Measurements from ENCODE around the gene RBM47.

RBM47 gene

GRCh38 chr4:40622913-40623312 lies 6.8 kb downstream of the RBM47 start:
- DNase-seq: no peak

GRCh38 chr4:40621592-40622512 lies 7.8 kb downstream of the RBM47 start:
- DNase-seq: peak; percentile 99

- no peak for DNase-seq
These were observed 8.5 kb downstream of the RBM47 start for GRCh38 chr4:40621229-40621591.

- no peak for DNase-seq
These were observed 10.1 kb downstream of the RBM47 start for GRCh38 chr4:40619600-40619999.

GRCh38 chr4:40617872-40618271 lies 11.8 kb downstream of the RBM47 start:
- DNase-seq: peak; percentile 58

DNA sequence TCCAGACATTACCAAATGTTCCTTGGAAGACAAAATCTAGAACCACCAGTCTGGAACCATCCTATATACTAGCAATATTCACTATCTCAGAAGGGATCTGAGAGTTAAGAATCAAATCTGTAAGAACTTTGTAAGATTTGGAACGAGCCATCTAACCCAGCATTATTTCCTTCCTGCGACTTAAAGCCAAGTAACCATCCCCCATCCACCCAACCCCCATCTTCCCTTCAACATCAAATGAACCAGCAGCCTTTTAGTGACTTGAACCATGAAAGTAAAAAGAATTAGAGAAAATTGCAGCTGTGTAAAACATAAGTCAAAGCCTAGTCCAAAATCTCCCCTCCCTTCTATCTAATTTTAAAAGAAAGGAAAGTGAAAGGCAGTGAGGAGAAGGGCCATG lies 15.6 kb downstream of the RBM47 start:
- DNase-seq: no peak

DNA sequence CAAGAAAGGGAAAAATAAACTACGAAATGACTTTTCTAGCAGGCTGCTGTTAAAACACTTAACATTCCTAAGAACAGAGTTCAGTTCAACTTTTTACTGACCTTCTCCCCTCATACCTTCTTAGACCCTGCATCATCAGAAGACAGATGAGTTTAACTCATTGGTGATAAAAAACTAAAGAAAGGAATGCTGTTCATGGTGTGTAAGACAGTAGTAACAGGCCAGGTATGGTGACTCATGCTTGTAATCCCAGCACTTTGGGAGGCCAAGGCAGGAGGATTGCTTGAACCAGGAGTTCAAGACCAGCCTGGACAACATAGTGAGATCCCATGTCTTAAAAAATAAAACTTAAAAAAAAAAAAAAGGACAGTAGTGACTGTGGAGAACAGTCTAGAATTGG lies 16.2 kb downstream of the RBM47 start:
- DNase-seq: no peak

- no peak for DNase-seq
These were observed 16.8 kb downstream of the RBM47 start for GRCh38 chr4:40612831-40613230.

DNA sequence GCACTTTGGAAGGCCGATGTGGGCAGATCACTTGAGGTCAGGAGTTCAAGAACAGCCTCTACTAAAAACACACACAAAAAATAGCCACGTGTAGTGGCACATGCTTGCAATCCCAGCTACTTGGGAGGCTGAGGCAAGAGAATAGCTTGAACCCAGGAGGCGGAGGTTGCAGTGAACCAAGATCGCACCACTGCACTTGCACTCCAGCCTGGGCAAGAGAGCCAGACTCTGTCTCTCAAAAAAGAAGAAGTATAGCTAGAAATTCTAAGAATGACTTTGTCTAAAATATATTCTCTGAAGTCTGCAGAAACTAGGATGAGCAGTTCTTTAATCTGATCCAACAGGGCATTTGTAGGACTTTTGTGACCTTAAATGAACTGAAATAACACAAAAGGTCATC lies 17.4 kb downstream of the RBM47 start:
- DNase-seq: peak; percentile 13

GRCh38 chr4:40608628-40609027 lies 21.0 kb downstream of the RBM47 start:
- DNase-seq: no peak

GRCh38 chr4:40607221-40607620 lies 22.4 kb downstream of the RBM47 start:
- DNase-seq: peak; percentile 37

GRCh38 chr4:40606239-40606767 lies 23.4 kb downstream of the RBM47 start:
- no peak for DNase-seq

DNA sequence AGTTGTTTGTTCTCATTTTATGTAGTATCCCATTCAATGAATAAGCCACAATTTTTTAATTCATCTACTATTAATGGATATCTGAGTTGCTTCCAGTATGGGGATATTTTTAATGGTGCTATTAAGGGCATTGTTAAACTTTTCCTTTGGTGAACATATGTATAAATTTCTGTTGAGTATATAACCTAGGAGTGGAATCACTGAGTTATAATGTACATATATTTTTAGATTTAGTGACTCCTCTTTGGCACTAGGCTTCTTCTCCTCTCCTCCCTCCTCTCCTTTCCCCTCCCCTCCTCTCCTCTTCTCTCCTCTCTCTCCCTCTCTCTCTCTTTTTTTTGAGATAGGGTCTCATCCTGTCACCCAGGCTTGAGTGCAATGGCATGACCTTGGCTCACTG lies 26.4 kb downstream of the RBM47 start:
- no peak for DNase-seq

DNA sequence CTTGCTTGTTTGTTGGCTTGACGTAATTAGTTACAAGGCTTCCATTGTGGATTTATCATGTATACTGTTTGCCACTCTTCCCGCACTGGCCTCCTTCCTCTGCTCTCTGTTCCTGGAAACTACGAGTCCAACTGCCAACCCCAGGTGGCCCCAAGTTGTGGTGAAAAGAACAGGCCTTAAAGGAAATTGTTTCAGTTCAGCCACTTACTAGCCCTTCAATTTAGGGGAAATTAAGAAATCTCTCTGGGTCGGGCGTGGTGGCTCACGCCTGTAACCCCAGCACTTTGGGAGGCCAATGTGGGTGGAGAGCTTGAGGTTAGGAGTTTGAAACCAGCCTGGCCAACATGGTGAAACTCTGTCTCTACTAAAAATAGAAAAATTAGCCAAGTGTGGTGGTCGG lies 28.0 kb downstream of the RBM47 start:
- DNase-seq: peak; percentile 98

GRCh38 chr4:40600850-40601249 lies 28.8 kb downstream of the RBM47 start:
- DNase-seq: peak; percentile 97

DNA sequence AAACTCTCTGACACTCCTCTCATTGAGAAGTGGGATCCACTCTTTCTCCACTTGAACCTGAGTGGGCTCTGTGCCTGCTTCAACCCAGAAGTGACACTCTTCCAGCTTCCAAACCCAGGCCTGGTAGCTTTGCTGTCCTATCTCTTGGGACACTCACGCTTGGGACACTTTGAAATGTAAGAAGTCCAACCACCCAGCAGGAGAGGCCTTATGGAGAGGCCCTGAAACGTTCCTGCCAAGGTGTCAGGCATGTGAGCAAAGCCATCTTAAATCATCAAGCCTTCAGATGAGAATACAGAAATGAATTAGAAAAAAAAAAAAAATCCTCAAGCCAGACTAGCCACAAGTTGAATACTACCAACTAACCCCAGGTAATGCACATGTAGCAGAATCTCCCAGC lies 30.2 kb downstream of the RBM47 start:
- DNase-seq: no peak

- DNase-seq: no peak
These were observed 33.1 kb downstream of the RBM47 start for GRCh38 chr4:40596522-40596921.

GRCh38 chr4:40595981-40596380 lies 33.7 kb downstream of the RBM47 start:
- DNase-seq: no peak

GRCh38 chr4:40594261-40595178 lies 35.1 kb downstream of the RBM47 start:
- no peak for DNase-seq

DNA sequence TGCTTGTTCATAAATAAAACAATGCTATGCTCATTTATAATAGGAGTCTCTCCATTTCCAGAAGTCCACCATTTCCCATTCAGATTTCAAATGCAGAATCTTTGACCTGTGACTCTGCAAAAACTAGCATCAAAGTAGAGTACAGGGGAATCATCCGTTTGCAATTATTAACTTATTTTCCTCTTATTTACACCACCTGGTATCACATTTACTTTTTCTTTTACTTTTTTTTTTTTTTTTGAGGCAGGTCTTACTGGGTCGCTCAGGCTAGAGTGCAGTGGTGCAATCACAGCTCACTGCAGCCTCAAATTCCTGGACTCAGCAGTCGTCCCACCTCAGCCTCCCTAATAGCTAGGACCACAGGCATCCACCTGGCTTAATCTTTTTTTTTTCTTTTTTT lies 37.6 kb downstream of the RBM47 start:
- DNase-seq: no peak

DNA sequence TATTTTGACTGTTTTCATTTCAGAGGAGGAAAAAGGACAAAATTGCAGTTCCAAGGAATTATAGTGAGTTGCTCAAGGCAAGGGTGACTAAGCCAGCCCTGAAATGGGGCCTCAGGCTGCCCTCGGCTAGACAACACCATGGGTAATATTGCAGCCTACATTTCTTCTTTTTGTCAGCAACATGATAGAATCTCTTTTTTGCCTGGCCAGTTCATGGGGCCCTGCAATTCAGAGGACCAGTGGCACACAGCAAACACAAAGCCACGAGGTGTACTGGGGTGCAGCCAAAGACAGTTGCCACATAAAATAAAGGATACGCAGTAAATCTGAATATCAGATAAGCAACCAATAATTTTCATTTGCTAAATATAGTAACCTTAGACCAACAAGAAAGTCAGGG lies 41.8 kb downstream of the RBM47 start:
- peak; percentile 67 for DNase-seq

DNA sequence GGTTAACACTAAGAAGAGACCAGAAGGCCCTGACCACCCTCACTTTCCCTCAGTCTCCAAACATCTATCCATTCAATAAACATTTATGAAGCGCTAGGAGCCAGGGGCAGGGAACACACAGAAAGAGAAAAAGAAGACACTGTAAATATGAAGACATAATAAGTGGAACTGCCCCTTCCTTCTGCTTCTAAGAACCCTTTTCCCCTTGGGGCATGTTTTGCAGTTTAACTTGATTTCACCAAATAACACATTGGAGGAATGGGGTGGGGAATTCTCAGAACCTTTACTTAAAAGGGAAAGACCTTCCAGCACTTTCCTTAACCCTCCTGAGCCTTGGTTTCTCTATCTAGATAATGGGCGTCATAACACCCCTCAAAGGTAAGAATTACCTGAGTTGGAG lies 42.3 kb downstream of the RBM47 start:
- DNase-seq: no peak

- DNase-seq: peak; percentile 25
These were observed 42.9 kb downstream of the RBM47 start for GRCh38 chr4:40586729-40587128.

GRCh38 chr4:40586034-40586433 lies 43.6 kb downstream of the RBM47 start:
- peak; percentile 39 for DNase-seq
